HEK293 (cell line): ENCODE results near the gene EXOG.

ENCODE experiments used
- CTCF ChIA-PET: fragments of 350-600 bp; formaldehyde crosslinking; extraction: SDS; loops from one replicate; lab custom pipeline; 2021; ENCODE audit warnings: antibody characterized with exemption; lab: Yijun Ruan, JAX
- POLR2A ChIA-PET: fragments of 300-600 bp; formaldehyde crosslinking; extraction: SDS; loops from one replicate; lab custom pipeline; 2020; ENCODE audit warnings: antibody characterized with exemption, inconsistent platforms; lab: Yijun Ruan, JAX
- H3K27ac ChIP-seq: fragments of 200-500 bp; sonication (Bioruptor generic); 2 replicates; pipeline ENCODE4 v1.5.1; 2014; ENCODE audit warnings: low read depth, low read length, control low read depth, inconsistent platforms; ENCODE audit errors: extremely low read depth
- H3K36me3 ChIP-seq, 2 experiments: fragments of 200-500 bp in 1 of 2; sonication (Bioruptor generic) in 1 of 2; 1 replicate in 1 of 2; 2 replicates in 1 of 2; pipeline ENCODE4 v1.5.1; 2014 to 2017; ENCODE audit warnings: inconsistent platforms in 2 of 2, low read length in 2 of 2; ENCODE audit not compliant: control insufficient read depth in 2 of 2, insufficient read depth in 1 of 2
- H3K4me1 ChIP-seq: fragments of 200-500 bp; sonication (Bioruptor generic); 2 replicates; pipeline ENCODE4 v1.5.1; 2014; ENCODE audit warnings: mild to moderate bottlenecking, low read length, inconsistent platforms; ENCODE audit not compliant: control insufficient read depth, insufficient read depth
- H3K4me3 ChIP-seq: 2 replicates; pipeline ENCODE4 v1.5.1; 2011; ENCODE audit warnings: low read depth, mild to moderate bottlenecking, control low read depth, low read length, moderate library complexity
- H3K9me3 ChIP-seq: fragments of 200-500 bp; sonication (Bioruptor generic); 2 replicates; pipeline ENCODE4 v1.5.1; 2014; ENCODE audit warnings: low read depth, low read length, inconsistent platforms; ENCODE audit not compliant: control insufficient read depth, insufficient read depth
- KLF7 ChIP-seq: fragments of 450-650 bp; formaldehyde crosslinking; IDR thresholded peaks from 2 replicates; pipeline ENCODE4 v1.5.1; 2016; ENCODE audit warnings: missing biosample characterization, missing genetic modification characterization, borderline replicate concordance
- PRDM1 ChIP-seq: fragments of 450-650 bp; formaldehyde crosslinking; IDR thresholded peaks from 2 replicates; pipeline ENCODE4; 2016; ENCODE audit warnings: missing biosample characterization, missing genetic modification characterization
- PRDM2 ChIP-seq: fragments of 450-650 bp; formaldehyde crosslinking; IDR thresholded peaks from 2 replicates; pipeline ENCODE4 v1.5.1; 2016; ENCODE audit warnings: missing biosample characterization, missing genetic modification characterization, borderline replicate concordance
- WT1 ChIP-seq: fragments of 450-650 bp; formaldehyde crosslinking; IDR thresholded peaks from 2 replicates; pipeline ENCODE4 v1.5.1; 2016; ENCODE audit warnings: missing biosample characterization, missing genetic modification characterization
- ZBTB21 ChIP-seq: fragments of 450-650 bp; formaldehyde crosslinking; IDR thresholded peaks from 2 replicates; pipeline ENCODE4 v1.5.1; 2017; ENCODE audit warnings: missing biosample characterization, missing genetic modification characterization
- ZFP3 ChIP-seq: fragments of 450-650 bp; formaldehyde crosslinking; IDR thresholded peaks from 2 replicates; pipeline ENCODE4 v1.5.1; 2016; ENCODE audit warnings: low read depth, missing biosample characterization, missing genetic modification characterization
- ZNF114 ChIP-seq: fragments of 450-650 bp; formaldehyde crosslinking; IDR thresholded peaks from 2 replicates; pipeline ENCODE4 v1.5.0; 2017; ENCODE audit warnings: missing biosample characterization, missing genetic modification characterization
- ZNF169 ChIP-seq: fragments of 450-650 bp; formaldehyde crosslinking; IDR thresholded peaks from 2 replicates; pipeline ENCODE4 v1.5.1; 2016; ENCODE audit warnings: missing biosample characterization, missing genetic modification characterization
- ZNF221 ChIP-seq: fragments of 450-650 bp; formaldehyde crosslinking; IDR thresholded peaks from 2 replicates; pipeline ENCODE4 v1.5.1; 2017; ENCODE audit warnings: missing biosample characterization, missing genetic modification characterization, borderline replicate concordance
- ZNF266 ChIP-seq: fragments of 450-650 bp; formaldehyde crosslinking; IDR thresholded peaks from 2 replicates; pipeline ENCODE4 v1.5.1; 2016; ENCODE audit warnings: missing biosample characterization, missing genetic modification characterization, low read depth
- ZNF280D ChIP-seq: fragments of 450-650 bp; formaldehyde crosslinking; IDR thresholded peaks from 2 replicates; pipeline ENCODE4 v1.5.1; 2016; ENCODE audit warnings: missing biosample characterization, missing genetic modification characterization
- ZNF311 ChIP-seq: fragments of 450-650 bp; formaldehyde crosslinking; IDR thresholded peaks from 2 replicates; pipeline ENCODE4 v1.5.1; 2017; ENCODE audit warnings: missing biosample characterization, missing genetic modification characterization, borderline replicate concordance
- ZNF514 ChIP-seq: fragments of 450-650 bp; formaldehyde crosslinking; IDR thresholded peaks from 2 replicates; pipeline ENCODE4 v1.5.1; 2016; ENCODE audit warnings: missing biosample characterization, missing genetic modification characterization
- ZNF548 ChIP-seq: fragments of 450-650 bp; formaldehyde crosslinking; IDR thresholded peaks from 2 replicates; pipeline ENCODE4 v1.5.1; 2016; ENCODE audit warnings: missing biosample characterization, missing genetic modification characterization
- TF ChIP-seq, protein P1 (sequence below): fragments of 450-650 bp; IDR thresholded peaks from 2 replicates; pipeline ENCODE4 v1.5.1; 2018; ENCODE audit warnings: missing biosample characterization, missing genetic modification characterization

The EXOG gene

DNA sequence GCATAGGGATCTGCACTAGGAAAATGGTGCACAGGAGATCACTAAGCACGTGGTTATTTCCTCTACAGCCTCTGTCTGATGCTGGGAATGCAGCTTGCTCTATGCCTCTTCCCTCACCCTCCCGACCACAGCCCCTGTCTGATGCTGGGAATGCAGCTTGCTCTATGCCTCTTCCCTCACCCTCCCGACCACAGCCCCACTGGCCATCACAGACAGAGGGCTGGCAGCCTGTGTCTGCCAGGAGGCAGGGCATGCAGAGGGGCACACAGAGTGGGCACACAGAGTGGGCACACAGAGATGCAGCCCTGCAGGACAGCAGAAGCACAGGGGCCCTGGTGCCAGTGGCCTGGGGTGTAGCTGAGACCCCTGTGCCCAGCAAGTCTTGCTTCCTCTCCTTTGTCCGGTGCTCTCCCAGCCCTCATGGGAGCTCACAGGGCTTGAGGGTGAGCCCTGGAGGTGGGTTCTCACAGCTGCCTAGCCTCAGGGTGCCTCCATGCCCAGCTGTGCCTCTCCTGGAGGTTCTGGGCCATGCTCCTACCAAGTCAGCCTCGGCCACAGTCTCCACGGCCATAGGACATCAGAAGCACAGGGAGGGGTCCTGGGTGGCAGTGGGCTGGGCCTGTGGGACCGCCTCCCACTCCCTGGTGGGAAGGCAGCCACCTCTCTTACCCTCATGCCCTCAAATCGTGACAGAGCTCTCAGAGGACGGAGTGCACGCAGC is 65.8 kb downstream of the EXOG start:
- no peak for TF ChIP-seq ZFP3 (tag by site-specific recombination)
- TF ChIP-seq, protein P1, sequence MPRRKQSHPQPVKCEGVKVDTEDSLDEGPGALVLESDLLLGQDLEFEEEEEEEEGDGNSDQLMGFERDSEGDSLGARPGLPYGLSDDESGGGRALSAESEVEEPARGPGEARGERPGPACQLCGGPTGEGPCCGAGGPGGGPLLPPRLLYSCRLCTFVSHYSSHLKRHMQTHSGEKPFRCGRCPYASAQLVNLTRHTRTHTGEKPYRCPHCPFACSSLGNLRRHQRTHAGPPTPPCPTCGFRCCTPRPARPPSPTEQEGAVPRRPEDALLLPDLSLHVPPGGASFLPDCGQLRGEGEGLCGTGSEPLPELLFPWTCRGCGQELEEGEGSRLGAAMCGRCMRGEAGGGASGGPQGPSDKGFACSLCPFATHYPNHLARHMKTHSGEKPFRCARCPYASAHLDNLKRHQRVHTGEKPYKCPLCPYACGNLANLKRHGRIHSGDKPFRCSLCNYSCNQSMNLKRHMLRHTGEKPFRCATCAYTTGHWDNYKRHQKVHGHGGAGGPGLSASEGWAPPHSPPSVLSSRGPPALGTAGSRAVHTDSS (tag by site-specific recombination), result no peak
- TF ChIP-seq ZNF548 (tag by site-specific recombination), result no peak
- TF ChIP-seq ZNF266 (tag by site-specific recombination), result no peak
- TF ChIP-seq ZNF311 (tag by site-specific recombination), result no peak
- TF ChIP-seq KLF7, result no peak
- TF ChIP-seq WT1 (tag by site-specific recombination), result no peak
- TF ChIP-seq ZNF169 (tag by site-specific recombination), result no peak
- no peak for TF ChIP-seq ZBTB21 (tag by site-specific recombination)
- TF ChIP-seq PRDM1 (tag by site-specific recombination), result no peak
- no peak for TF ChIP-seq ZNF280D (tag by site-specific recombination)
- TF ChIP-seq ZNF221 (tag by site-specific recombination), result no peak
- TF ChIP-seq PRDM2 (tag by site-specific recombination), result no peak
- no peak for TF ChIP-seq ZNF514 (tag by site-specific recombination)
- TF ChIP-seq ZNF114 (tag by site-specific recombination), result no peak
- TF ChIP-seq, all 188 proteins: peak for 0
- Histone ChIP-seq H3K27ac (no peak overlapping the region), H3K4me3 (no peak overlapping the region), H3K36me3 (no peaks in the 10 kb centered on the region), H3K9me3 (no peaks in the 10 kb centered on the region), H3K4me1 (no peaks in the 10 kb centered on the region)
- CTCF ChIA-PET, result interaction anchor here (0.5 kb wide), 1 partner anchor 1072 kb away, joined by 3 read pairs; no protein-coding TSS in a partner anchor
- POLR2A ChIA-PET, result no interaction called here
